ENCODE results near the gene ABLIM3. TPM values are rescaled to one million over a fixed set of nuclear protein-coding genes. Genes with fewer than 3 reads are reported as not detected.

ABLIM3 gene
- total RNA-seq, 1 experiment from 2014 or later: not detected

GRCh38 chr5:149210968-149211490, 69.7 kb downstream of the ABLIM3 start:
- Histone ChIP-seq H3K79me2 (ENCODE audit: low read length) (no peaks in the 10 kb centered on the region), H3K9ac (ENCODE audit: low read length) (no peak overlapping the region), H3K27ac (ENCODE audit: low read length) (no peak overlapping the region), H3K4me3 (ENCODE audit: low read length) (no peak overlapping the region), H3K4me1 (ENCODE audit: low read length) (peaks cover 8% of the 10 kb centered on the region), H3K27me3 (ENCODE audit: low read length) (no peaks in the 10 kb centered on the region), H3K9me3 (ENCODE audit: low read length) (no peaks in the 10 kb centered on the region), H3K4me2 (ENCODE audit: low read depth, low read length, poor library complexity, severe bottlenecking) (no peak overlapping the region), H3K9me2 (replicated peaks; ENCODE audit: insufficient read depth, low read length) (no peaks in the 10 kb centered on the region), H3K36me3 (ENCODE audit: insufficient read depth, low read length) (no peaks in the 10 kb centered on the region), H4K20me1 (ENCODE audit: insufficient read depth, low read depth, low read length) (no peaks in the 10 kb centered on the region), H2AFZ (ENCODE audit: low read length) (no peak overlapping the region)
- DNase-seq: no peak

GRCh38 chr5:149211566-149211965, 70.3 kb downstream of the ABLIM3 start:
- Histone ChIP-seq H3K4me2 (ENCODE audit: low read depth, low read length, poor library complexity, severe bottlenecking) (no peak overlapping the region), H3K4me3 (ENCODE audit: low read length) (no peak overlapping the region), H3K9ac (ENCODE audit: low read length) (no peak overlapping the region), H3K9me2 (replicated peaks; ENCODE audit: insufficient read depth, low read length) (no peaks in the 10 kb centered on the region), H3K36me3 (ENCODE audit: insufficient read depth, low read length) (no peaks in the 10 kb centered on the region), H3K79me2 (ENCODE audit: low read length) (no peaks in the 10 kb centered on the region), H4K20me1 (ENCODE audit: insufficient read depth, low read depth, low read length) (no peaks in the 10 kb centered on the region), H3K27me3 (ENCODE audit: low read length) (no peaks in the 10 kb centered on the region), H2AFZ (ENCODE audit: low read length) (no peak overlapping the region), H3K9me3 (ENCODE audit: low read length) (no peaks in the 10 kb centered on the region), H3K4me1 (ENCODE audit: low read length) (peaks cover 9% of the 10 kb centered on the region), H3K27ac (ENCODE audit: low read length) (no peak overlapping the region)
- DNase-seq: no peak

- Histone ChIP-seq H3K9me3 (ENCODE audit: low read length) (no peaks in the 10 kb centered on the region), H4K20me1 (ENCODE audit: insufficient read depth, low read depth, low read length) (no peaks in the 10 kb centered on the region), H3K4me1 (ENCODE audit: low read length) (peaks cover 9% of the 10 kb centered on the region), H3K9ac (ENCODE audit: low read length) (no peak overlapping the region), H3K4me2 (ENCODE audit: low read depth, low read length, poor library complexity, severe bottlenecking) (no peak overlapping the region), H3K27ac (ENCODE audit: low read length) (no peak overlapping the region), H2AFZ (ENCODE audit: low read length) (no peak overlapping the region), H3K4me3 (ENCODE audit: low read length) (no peak overlapping the region), H3K9me2 (replicated peaks; ENCODE audit: insufficient read depth, low read length) (no peaks in the 10 kb centered on the region), H3K27me3 (ENCODE audit: low read length) (no peaks in the 10 kb centered on the region), H3K36me3 (ENCODE audit: insufficient read depth, low read length) (no peaks in the 10 kb centered on the region), H3K79me2 (ENCODE audit: low read length) (no peaks in the 10 kb centered on the region)
- DNase-seq: no peak
Measured at GRCh38 chr5:149212198-149212951, 71.1 kb downstream of the ABLIM3 start.

GRCh38 chr5:149213264-149213880, 72.1 kb downstream of the ABLIM3 start:
- Histone ChIP-seq H3K36me3 (ENCODE audit: insufficient read depth, low read length) (no peaks in the 10 kb centered on the region), H3K27me3 (ENCODE audit: low read length) (no peaks in the 10 kb centered on the region), H3K27ac (ENCODE audit: low read length) (no peak overlapping the region), H4K20me1 (ENCODE audit: insufficient read depth, low read depth, low read length) (no peaks in the 10 kb centered on the region), H3K9me2 (replicated peaks; ENCODE audit: insufficient read depth, low read length) (no peaks in the 10 kb centered on the region), H3K9me3 (ENCODE audit: low read length) (no peaks in the 10 kb centered on the region), H3K4me2 (ENCODE audit: low read depth, low read length, poor library complexity, severe bottlenecking) (no peak overlapping the region), H3K4me1 (ENCODE audit: low read length) (peaks cover 9% of the 10 kb centered on the region), H2AFZ (ENCODE audit: low read length) (no peak overlapping the region), H3K79me2 (ENCODE audit: low read length) (no peaks in the 10 kb centered on the region), H3K9ac (ENCODE audit: low read length) (no peak overlapping the region), H3K4me3 (ENCODE audit: low read length) (no peak overlapping the region)
- no peak for DNase-seq

- no peaks in the 10 kb centered on the region for H3K27me3 ChIP-seq (ENCODE audit: low read length)
- no peak for DNase-seq
- no peaks in the 10 kb centered on the region for H4K20me1 ChIP-seq (ENCODE audit: insufficient read depth, low read depth, low read length)
- H3K4me2 ChIP-seq (ENCODE audit: low read depth, low read length, poor library complexity, severe bottlenecking): no peak overlapping the region
- H2AFZ ChIP-seq (ENCODE audit: low read length): no peak overlapping the region
- H3K4me1 ChIP-seq (ENCODE audit: low read length): peaks cover 9% of the 10 kb centered on the region
- no peak overlapping the region for H3K27ac ChIP-seq (ENCODE audit: low read length)
- no peak overlapping the region for H3K9ac ChIP-seq (ENCODE audit: low read length)
- H3K4me3 ChIP-seq (ENCODE audit: low read length): no peak overlapping the region
- no peaks in the 10 kb centered on the region for H3K79me2 ChIP-seq (ENCODE audit: low read length)
- H3K9me2 ChIP-seq (replicated peaks; ENCODE audit: insufficient read depth, low read length): no peaks in the 10 kb centered on the region
- H3K9me3 ChIP-seq (ENCODE audit: low read length): no peaks in the 10 kb centered on the region
- no peaks in the 10 kb centered on the region for H3K36me3 ChIP-seq (ENCODE audit: insufficient read depth, low read length)
Measured at GRCh38 chr5:149215478-149216090, 74.3 kb downstream of the ABLIM3 start.

GRCh38 chr5:149216496-149216895, 75.2 kb downstream of the ABLIM3 start:
- Histone ChIP-seq H3K27me3 (ENCODE audit: low read length) (no peaks in the 10 kb centered on the region), H3K9me2 (replicated peaks; ENCODE audit: insufficient read depth, low read length) (no peaks in the 10 kb centered on the region), H4K20me1 (ENCODE audit: insufficient read depth, low read depth, low read length) (no peaks in the 10 kb centered on the region), H3K79me2 (ENCODE audit: low read length) (no peaks in the 10 kb centered on the region), H2AFZ (ENCODE audit: low read length) (no peak overlapping the region), H3K9me3 (ENCODE audit: low read length) (no peaks in the 10 kb centered on the region), H3K27ac (ENCODE audit: low read length) (no peak overlapping the region), H3K4me1 (ENCODE audit: low read length) (peaks cover 9% of the 10 kb centered on the region), H3K4me2 (ENCODE audit: low read depth, low read length, poor library complexity, severe bottlenecking) (no peak overlapping the region), H3K9ac (ENCODE audit: low read length) (no peak overlapping the region), H3K4me3 (ENCODE audit: low read length) (no peak overlapping the region), H3K36me3 (ENCODE audit: insufficient read depth, low read length) (no peaks in the 10 kb centered on the region)
- no peak for DNase-seq

GRCh38 chr5:149217096-149217802, 76.0 kb downstream of the ABLIM3 start:
- no peak overlapping the region for H3K27ac ChIP-seq (ENCODE audit: low read length)
- DNase-seq: no peak
- no peaks in the 10 kb centered on the region for H3K9me3 ChIP-seq (ENCODE audit: low read length)
- no peaks in the 10 kb centered on the region for H3K27me3 ChIP-seq (ENCODE audit: low read length)
- no peaks in the 10 kb centered on the region for H3K79me2 ChIP-seq (ENCODE audit: low read length)
- no peak overlapping the region for H2AFZ ChIP-seq (ENCODE audit: low read length)
- peaks cover 9% of the 10 kb centered on the region for H3K4me1 ChIP-seq (ENCODE audit: low read length)
- no peak overlapping the region for H3K4me3 ChIP-seq (ENCODE audit: low read length)
- no peaks in the 10 kb centered on the region for H3K36me3 ChIP-seq (ENCODE audit: insufficient read depth, low read length)
- H3K9me2 ChIP-seq (replicated peaks; ENCODE audit: insufficient read depth, low read length): no peaks in the 10 kb centered on the region
- H3K9ac ChIP-seq (ENCODE audit: low read length): no peak overlapping the region
- H3K4me2 ChIP-seq (ENCODE audit: low read depth, low read length, poor library complexity, severe bottlenecking): no peak overlapping the region
- H4K20me1 ChIP-seq (ENCODE audit: insufficient read depth, low read depth, low read length): no peaks in the 10 kb centered on the region

- Histone ChIP-seq H3K4me1 (ENCODE audit: low read length) (peaks cover 12% of the 10 kb centered on the region), H2AFZ (ENCODE audit: low read length) (no peak overlapping the region), H3K9me2 (replicated peaks; ENCODE audit: insufficient read depth, low read length) (no peaks in the 10 kb centered on the region), H3K4me2 (ENCODE audit: low read depth, low read length, poor library complexity, severe bottlenecking) (no peak overlapping the region), H3K36me3 (ENCODE audit: insufficient read depth, low read length) (no peaks in the 10 kb centered on the region), H3K27ac (ENCODE audit: low read length) (no peak overlapping the region), H3K27me3 (ENCODE audit: low read length) (no peaks in the 10 kb centered on the region), H3K9me3 (ENCODE audit: low read length) (no peaks in the 10 kb centered on the region), H4K20me1 (ENCODE audit: insufficient read depth, low read depth, low read length) (no peaks in the 10 kb centered on the region), H3K9ac (ENCODE audit: low read length) (no peak overlapping the region), H3K4me3 (ENCODE audit: low read length) (no peak overlapping the region), H3K79me2 (ENCODE audit: low read length) (no peaks in the 10 kb centered on the region)
- no peak for DNase-seq
Measured at GRCh38 chr5:149217803-149218155, 76.5 kb downstream of the ABLIM3 start.
